Activated naive CD4-positive, alpha-beta T cell treated with Interleukin-2 at 50 U/mL for 16 hours (primary cell): Measurements from ENCODE around the gene MAEL.
"Not testable (repeated sequence)": the region's sequence is repeated elsewhere in the genome, so short reads cannot be mapped to it uniquely, and the experiment has no call there.

Source experiments
- DNase-seq: peaks from one replicate; pipeline ENCODE4 v3.0.0-alpha.2; 2020

MAEL gene

DNA sequence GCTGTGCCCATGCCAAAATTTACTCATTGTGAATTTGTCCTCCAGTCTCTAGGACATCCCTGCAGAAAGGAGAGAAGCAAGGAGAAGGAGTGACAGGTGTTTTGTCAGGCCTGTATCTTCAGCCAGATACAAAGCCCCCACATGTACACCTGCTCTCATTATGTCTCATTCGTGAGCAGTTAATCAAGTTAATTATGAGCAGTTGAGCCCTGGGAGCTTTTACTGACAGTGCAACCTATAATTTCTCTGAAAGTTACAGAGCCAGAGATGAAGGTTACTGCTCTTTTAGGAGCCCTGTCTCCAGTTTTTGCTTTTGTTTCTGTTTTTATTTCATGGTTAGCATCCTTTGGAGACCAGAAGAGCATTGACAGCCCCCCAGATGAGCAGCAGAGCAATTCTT is 8.7 kb upstream of the MAEL start:
- no peak for DNase-seq

GRCh38 chr1:166980818-166981217 is 8.3 kb upstream of the MAEL start:
- DNase-seq, result no peak

- no peak for DNase-seq
Measured at GRCh38 chr1:166981589-166981988, 7.5 kb upstream of the MAEL start.

DNA sequence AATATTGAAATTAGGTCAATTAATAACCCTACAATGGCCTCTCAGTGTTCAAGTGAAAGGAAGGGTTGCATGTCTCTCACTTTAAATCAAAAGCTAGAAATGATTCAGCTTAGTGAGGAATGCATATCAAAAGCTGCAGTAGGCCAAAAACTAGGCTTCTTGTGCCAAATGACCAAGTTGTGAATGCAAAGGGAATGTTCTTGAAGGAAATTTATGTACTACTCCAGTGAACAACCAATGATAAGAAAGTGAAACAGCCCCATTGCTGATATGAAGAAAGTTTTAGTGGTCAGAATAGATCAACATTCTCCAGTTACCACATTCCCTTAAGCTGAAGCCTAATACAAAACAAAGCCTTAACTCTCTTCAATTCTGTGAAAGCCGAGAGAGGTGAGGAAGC is 10.0 kb downstream of the MAEL start:
- DNase-seq, result no peak

DNA sequence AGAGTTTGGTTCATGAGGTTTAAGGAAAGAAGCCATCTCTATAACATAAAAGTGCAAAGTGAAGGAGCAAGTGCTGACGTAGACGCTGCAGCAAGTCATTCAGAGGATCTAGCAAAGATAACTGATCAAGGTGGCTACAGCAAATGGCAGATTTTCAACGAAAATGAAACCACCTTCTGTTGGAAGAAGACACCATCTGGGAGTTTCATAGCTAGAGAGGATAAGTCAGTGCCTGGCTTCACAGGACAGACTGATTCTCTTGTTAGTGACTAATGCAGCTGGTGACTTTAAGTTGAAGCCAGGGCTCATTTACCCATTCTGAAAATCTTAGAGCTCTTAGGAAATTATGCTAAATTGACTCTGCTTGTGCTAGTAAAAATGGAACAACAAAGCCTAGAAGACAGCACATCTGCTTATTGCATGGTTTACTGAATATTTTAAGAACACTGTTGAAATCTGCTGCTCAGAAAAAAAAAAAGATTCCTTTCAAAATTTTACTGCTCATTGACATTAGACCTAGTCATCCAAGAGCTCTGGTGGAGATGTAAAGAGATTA is 10.5 kb downstream of the MAEL start:
- DNase-seq, result no peak

- DNase-seq, result no peak
Measured at GRCh38 chr1:167000546-167000945, 11.5 kb downstream of the MAEL start.

DNA sequence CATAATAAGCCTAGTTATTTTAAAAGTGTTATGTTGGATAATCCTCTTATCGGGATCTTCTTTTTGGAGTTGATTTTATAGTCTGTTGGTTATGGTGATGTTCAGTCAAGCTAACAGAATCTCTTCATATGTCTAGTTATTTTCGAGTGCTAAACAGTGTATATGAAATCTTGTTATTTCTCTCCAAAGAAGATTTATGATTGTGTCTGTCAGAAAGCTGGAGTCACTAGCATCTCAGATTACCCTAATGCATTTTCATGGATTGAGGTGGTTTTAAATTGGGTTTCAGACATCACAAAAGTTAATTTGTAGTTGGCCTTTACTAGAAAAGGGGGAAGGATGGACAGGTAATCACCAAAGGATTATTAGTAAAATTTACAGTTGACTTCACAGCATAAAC is 13.3 kb downstream of the MAEL start:
- DNase-seq, result no peak

DNA sequence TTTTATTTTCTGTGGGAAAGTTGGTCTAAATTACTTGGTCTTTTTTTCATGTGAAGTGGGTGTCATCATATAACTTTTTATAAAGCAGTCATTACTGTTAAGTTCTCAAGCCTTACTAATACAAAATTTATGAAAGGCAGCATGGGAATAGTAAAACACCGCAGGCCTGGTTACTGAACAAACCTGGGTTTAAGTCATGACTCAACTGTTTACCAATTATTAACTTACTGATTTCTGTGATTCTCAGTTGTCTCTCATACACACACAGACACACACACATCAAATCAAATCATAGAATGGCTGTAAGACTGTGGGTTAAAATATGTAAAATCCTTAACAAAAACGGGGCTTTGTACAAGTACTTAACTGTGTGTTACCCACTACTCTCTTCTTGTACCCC is 14.6 kb downstream of the MAEL start:
- DNase-seq, result no peak

- no peak for DNase-seq
Measured at GRCh38 chr1:167011560-167012191, 22.6 kb downstream of the MAEL start.

- DNase-seq, result no peak
Measured at GRCh38 chr1:167012570-167012969, 23.5 kb downstream of the MAEL start.

DNA sequence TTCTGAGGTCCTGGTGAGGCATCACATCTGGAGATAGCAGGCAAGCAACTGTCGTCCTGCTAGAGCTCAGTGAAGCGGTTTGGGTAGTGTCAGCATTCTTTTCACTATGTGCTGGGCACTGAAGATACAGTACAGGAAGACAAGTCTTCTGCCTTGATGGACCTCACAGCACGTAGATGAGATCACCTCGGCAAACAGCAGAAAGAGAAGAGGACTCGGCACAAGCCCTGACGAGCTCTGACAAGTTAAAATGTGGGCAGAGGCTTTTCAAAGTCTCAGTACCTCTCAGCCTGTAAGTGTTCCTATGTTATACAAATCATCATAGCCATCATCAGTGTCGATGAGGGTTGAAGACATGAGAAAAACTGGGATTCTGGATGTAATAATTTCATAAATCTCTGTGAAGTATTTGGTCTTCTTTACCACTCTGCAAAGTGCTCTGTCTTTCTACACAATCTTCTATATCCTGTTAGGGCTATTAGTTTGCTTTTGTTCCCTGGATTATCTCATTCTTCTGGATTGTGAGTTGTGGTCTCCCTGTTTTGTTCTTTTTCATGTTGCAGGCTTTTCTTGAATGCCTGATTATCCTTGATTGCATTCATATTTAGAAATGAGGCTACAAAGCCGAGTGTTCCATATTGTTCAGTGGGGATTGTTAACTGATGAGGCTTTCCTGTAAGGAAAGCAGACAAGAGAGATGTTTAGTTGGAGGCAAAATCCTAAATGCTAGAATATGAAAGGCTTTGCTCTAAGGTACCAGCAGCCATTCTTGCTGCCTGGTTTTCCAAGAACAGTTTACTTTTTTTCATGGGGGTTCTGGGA is 24.2 kb downstream of the MAEL start:
- DNase-seq, result no peak

- no peak for DNase-seq
Measured at GRCh38 chr1:167016100-167016750, 27.1 kb downstream of the MAEL start.

- no peak for DNase-seq
Measured at GRCh38 chr1:167022384-167022783, 33.3 kb downstream of the MAEL start.

GRCh38 chr1:167029553-167029952 is 40.5 kb downstream of the MAEL start:
- not testable (repeated sequence) for DNase-seq

- no peak for DNase-seq
Measured at GRCh38 chr1:167033646-167034045, 44.6 kb downstream of the MAEL start.

- DNase-seq, result peak; percentile 64
Measured at GRCh38 chr1:167043752-167044488, 54.8 kb downstream of the MAEL start.

DNA sequence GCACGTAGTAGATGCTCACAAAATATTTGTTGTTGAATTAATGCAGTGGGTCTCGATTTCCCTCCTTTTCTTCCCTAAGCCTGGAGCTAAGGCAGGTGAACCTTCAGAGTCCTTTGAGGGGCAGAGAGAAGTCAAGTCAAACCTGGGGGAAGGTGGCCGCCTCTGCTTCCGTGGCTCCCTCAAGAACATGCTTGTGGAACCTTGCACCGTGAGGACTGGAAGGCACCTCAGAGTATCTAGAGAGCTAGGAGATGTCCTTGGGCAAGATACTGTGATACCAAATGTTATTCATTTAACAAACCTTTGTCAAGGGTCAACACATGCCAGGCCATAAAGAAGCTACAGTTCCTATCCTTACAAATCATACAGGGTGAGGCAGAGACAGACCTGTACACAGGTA is 62.8 kb downstream of the MAEL start:
- no peak for DNase-seq

- no peak for DNase-seq
Measured at GRCh38 chr1:167052389-167052788, 63.3 kb downstream of the MAEL start.

- DNase-seq, result no peak
Measured at GRCh38 chr1:167054531-167054930, 65.5 kb downstream of the MAEL start.

- no peak for DNase-seq
Measured at GRCh38 chr1:167054946-167055630, 66.0 kb downstream of the MAEL start.

- DNase-seq, result no peak
Measured at GRCh38 chr1:167056529-167057231, 67.6 kb downstream of the MAEL start.

DNA sequence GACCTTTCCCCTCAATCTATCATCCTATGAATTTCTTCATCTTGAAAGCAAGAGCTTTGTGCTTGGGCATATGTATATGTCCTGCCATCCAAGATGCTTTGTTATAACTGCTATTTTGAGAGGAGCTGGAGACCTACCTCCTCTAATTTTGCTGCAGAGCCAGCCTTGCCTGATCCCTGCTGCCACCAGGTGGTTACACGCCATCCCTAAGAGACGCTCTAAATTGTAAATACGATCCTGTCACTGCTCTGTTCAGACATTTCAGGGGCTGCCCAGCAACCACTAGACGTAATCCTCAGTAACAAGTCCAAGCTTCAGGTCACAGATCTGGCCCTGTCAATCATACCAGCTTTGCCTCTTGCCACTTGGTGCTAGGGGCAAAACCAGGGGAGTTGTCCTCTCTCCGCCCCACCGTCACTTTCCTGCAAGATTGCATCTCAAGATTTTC is 68.2 kb downstream of the MAEL start:
- no peak for DNase-seq
